RCC 7860 (cell line): Measurements from ENCODE around the gene CLDN12.

Experiments used
- DNase-seq: peaks from one replicate; pipeline ENCODE4 v3.0.0-alpha.2; 2015; ENCODE audit warnings: low spot score
- FAIRE-seq: peaks from 2 replicates; lab custom pipeline; 2012; peaks lifted over from hg19 to GRCh38; lab: Jason Lieb, UNC

Gene CLDN12

DNA sequence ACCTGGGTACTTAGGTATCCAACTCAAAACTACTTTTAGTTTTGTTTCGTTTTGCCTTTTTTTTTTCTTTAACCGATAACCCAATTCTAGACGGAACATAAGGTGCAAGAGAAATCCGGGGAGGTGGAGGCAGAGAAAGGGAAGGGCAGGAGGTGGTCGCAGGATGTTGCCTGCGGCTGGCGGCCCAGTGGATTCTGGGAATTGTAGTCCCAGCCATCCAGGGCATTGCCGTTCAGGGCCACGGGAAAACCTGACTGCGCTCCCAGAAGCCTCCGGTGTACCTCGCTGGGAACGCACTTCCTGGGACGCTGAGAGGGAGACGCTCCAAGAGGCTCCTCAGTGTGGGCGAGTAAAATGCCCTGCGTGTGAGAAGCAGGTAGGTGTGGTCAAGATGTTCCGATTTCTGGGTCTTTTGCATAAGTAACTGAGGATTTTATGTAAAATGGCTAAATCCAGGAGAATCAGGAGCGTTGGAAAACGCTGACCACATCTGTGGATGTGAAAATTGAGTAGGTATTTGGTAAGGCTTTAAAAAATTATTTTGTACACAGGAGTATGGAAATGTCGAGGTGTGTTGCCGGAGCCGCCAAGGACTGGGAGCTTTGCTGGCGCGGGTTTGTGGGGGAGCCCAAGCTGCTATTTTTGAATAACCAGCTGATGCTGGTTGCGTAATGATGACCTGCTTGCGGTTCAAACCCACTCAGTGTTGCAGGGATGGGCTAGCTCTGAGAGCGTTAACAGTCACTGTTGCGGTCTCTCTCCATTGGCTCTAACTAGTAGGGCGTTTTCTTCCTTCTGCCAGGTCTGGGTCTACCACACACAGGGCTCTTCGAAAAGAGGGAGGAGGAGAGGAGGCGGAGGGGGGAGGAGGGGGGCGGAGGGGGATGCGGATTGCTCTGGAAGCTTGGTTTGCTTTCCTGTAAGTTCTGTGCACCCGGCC lies at the start of gene CLDN12:
Gene CLDN12 (plus strand): TSS at position 288 of the 940 bp plus-strand sequence. CDS start 9,216 bp downstream, outside the sequence.
- peak; percentile 91 for FAIRE-seq
- peak; percentile 98 for DNase-seq

DNA sequence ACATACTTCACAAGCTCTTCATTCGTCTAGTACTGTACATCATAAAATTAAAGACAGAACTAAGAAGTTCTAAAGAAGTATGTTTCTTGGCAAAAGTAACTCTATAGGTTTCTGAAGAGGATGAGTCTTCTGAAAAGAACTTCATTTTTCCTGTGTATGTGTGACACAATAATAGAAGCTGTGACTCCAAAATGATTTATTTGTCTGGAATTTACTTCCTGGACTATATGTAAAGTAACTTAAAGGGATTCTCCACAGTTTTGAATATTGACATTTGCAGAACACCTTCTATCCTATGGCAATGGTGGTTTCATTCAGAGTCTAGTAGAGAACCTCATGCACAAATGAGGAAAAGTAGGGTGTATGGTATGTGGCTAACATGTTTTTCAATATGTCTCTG lies 19.8 kb upstream of the CLDN12 start:
- DNase-seq (peak; percentile 72), FAIRE-seq (peak; percentile 84)

DNA sequence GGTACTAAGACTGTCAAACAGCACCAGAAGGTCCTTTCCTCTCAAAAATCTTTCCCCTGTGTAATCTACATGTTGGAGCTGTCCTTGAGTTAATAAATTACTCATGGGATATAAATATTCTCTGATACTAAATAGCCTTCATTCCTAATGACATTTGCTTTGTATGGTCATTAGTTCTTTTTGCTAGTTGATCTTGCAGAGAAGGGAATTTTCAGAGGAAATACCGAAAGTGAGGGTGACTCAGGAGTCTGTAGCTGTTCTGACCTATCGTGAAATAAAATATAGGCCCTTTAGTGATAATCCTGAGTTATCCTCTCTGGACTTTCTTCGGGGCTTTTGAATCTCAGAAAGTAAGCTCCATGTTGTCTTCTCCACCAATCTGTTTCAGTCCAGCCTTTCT lies 19.4 kb upstream of the CLDN12 start:
- DNase-seq: peak; percentile 70
- FAIRE-seq: no peak

DNA sequence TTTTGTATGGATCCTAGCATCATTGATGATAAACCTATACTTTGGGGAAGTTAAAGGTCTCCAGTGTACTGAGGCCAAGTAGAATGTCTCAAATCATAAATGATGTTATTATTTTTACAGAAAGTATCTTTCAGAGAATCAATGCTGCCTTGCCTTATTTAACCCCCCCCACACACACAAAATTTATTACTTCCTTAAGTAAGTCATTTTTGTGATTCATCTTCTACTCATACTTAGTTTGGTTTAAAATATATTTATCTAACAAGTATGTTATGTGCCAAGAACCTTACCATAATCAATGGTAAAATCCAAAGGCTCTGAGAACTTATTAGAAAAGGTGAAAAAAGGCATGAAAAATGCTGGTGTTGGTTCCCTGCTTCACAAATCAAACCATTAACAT lies 18.8 kb upstream of the CLDN12 start:
- FAIRE-seq: peak; percentile 70
- no peak for DNase-seq

DNA sequence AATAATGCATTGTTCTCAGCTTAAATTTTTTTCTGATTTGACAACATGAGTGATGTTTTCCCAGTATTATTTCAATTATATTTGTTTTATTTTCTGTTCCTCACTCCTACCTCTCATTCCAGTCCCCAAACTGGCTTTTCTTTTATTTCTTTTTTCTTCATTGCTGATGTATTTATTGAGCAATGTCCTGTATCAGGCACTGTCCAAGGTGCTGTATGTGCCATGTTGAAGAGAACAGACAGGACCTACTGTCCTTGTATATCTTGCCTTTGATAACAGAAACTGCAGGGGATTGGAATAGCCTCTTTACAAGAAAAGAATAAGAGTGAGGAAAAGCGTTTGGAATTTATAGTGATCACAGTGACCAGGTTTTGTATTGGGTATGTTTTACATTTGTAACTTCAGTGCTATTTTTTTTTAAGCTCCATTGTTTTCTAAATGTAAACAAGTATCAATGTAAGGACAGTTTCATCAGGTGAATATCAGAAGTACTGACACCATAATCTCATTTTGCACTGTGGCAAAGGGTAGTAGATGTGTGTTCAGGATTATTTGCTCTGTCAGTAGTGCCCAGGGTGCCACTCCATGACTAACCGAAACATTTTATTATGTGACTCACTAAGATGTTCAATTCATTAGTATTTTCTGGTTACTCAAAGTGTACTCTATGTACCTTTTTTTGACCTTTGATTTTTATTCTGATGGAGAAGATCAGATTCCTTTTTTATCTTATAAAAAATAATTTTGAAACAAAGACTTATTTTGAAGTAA lies 15.6 kb upstream of the CLDN12 start:
- DNase-seq (no peak), FAIRE-seq (no peak)

DNA sequence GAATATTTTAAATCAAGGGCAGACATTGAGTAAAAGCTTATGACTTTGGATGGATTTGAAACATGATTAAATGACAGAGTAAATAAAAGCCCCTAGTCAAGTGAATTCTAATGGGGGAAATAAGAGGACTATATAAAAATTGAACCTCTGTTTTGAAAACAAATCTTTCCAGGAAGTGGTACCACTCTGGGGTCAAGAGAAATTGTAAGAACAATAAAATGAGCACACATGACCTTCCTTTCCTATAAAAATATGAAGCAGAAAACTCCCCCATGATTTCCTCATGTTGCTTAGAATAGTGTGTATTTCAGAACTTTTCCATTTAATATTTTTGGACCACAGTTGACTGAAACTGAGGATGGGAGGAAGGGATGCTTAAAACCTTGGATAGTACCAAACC lies 12.3 kb upstream of the CLDN12 start:
- FAIRE-seq (no peak), DNase-seq (no peak)

DNA sequence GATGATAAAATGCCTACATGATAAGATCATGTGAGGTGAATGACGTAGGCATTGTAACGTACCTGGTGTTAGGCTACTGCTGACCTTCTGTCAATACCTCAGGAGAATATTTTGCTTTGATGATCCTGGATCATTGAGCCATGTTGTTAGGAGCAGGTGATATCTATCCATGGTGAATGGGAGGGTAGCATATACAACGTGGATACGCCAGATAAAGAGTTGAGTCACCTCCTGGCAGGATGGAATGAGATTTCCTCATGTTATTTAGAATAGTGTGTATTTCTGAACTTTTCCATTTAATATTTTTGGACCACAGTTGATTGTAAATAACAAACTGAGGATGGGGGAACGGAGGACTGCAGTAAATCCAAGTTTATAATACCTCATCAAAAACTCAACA lies 11.8 kb upstream of the CLDN12 start:
- no peak for DNase-seq
- no peak for FAIRE-seq

DNA sequence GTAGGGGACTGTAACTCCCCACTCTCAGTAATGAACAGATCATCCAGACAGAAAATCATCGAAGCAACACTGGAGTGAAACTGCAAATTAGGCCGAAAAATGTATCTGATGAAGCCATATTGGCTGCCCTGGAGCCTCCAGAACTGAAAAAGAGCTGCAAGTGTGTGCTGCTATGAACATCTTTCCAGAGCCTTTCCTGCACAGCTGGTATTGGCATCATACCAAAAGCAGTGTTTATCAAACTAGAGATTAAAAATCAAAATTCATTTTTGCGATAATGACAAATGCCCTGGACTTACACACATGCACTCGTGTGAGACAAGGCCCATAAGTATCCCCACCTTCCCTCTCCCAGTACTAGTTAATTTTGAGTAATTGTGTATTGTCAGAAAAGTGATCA lies 6.8 kb upstream of the CLDN12 start:
- DNase-seq (no peak), FAIRE-seq (no peak)

DNA sequence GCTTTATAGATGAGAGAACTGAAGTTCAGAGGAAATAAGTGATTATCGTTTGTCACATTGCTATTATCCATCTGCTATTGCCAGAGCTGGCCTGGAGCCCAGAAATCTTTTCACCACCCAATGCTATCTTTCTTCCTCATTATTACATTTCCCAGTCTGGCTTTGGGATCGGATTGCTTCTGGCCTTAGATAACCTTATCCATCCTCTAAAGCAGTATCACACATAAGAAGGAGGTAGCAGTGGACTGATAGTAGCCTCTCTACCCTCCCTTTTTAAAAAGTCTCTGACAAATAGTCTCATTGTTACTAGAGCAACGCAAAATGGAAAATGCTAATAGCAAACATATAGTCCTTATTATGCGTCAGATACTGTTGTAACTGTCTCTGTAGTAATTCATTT lies 1.3 kb upstream of the CLDN12 start:
- FAIRE-seq: no peak
- no peak for DNase-seq

DNA sequence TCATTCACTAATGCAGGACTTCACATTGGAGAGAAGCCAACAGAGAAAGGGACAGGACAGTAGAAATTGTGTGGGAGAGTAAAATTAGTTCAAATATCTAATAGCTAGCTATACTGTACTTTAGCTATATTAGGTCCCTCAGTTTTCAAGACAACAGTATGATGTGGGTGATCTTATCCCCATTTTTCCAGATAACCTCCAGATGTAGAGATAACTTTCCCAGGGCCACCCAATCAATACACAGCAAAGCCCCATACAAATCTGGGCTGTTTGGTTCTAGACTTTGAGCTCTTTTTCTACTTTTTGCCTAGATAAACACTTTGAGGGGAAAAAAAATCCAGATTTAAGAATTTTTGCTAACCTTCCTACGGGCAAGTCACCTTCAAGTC lies 482 bp upstream of the CLDN12 start:
- FAIRE-seq: no peak
- no peak for DNase-seq

DNA sequence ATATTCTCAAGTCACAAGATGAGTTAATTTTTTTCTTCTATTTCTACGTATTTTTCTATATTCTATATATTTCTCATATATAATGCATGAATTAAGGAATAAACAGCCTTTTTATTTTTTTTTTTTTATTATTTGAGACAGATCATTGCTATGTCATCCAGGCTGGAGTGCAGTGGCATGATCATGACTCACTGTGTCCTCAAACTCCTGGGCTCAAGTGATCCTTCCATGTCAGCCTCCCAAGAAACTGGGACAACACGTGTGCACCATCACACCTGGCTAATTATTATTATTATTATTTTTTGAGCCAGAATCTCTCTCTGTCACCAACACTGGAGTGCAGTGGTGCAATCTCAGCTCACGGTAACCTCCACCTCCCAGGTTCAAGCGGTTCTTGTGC lies 1.5 kb downstream of the CLDN12 start:
- peak; percentile 46 for DNase-seq
- FAIRE-seq: peak; percentile 82

DNA sequence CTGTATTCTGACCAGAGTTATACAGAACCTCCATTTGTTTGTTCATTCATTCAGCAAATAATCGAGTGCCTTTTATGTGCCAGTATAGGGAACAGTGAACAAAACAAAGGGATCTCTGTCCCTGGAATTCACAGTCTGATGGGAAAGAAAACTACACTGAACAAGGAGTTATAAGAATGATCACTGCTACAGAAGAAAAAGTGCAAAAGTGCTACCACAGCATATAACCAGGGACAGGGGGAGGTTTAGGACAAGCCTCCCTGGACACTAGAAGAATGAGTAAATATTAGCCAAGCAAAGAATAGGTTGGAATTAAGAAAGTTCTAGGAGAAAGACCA lies 4.2 kb downstream of the CLDN12 start:
- no peak for FAIRE-seq
- no peak for DNase-seq

DNA sequence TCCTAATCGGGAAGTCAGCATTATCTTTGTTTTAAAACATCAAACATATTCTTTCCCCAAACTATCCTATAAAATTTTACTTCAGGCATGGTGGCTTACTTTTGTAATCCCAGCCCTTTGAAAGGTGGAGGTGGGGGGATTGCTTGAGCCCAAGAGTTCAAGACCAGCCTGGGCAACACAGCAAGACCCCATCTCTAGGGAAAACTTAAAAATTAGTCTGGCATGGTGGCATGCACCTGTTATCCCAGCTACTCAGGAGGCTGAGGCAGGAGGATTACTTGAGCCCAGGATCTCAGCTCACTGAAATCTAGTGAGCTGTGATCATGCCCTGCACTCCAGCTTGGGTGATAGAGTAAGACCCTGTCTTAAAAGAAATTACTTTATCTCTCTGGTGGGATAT lies 4.9 kb downstream of the CLDN12 start:
- DNase-seq (no peak), FAIRE-seq (no peak)

DNA sequence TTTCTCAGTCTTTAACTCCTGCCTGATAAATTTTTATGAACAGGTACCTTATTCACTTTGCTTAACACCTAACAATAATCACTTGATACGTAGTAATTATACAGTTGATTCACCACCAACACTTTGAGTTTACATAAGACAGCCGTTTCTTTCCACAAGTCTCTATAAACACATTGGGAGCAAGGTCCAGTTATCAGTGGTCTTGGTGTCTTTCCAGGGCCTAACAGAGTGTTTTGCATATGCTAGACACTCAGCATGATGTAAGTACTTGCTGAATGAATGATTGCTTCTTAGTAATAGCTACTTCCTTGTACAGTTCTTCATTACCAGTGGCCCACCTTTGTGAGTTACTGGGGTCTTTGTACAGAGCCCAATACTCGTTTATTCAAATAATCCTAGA lies 6.4 kb downstream of the CLDN12 start:
- no peak for DNase-seq
- no peak for FAIRE-seq

DNA sequence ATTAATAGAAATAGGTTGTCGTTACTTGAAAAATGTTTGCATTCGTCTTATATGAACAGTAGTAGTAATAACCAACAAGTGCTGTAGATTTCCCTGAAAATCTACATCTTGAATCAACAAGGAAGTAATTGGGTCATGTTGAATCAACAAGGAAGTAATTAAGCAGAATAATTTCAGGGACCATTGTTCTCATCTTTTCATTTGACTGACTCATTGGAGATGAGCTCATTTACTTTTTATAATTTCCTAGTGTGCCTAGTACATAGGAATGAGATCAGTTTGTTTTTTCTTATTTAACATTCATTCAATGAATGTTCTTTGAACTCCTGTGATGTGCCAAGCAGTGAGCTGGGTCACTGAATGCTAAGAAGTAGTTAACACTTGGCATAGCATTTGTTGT lies 8.2 kb downstream of the CLDN12 start:
- FAIRE-seq (no peak), DNase-seq (peak; percentile 11)

DNA sequence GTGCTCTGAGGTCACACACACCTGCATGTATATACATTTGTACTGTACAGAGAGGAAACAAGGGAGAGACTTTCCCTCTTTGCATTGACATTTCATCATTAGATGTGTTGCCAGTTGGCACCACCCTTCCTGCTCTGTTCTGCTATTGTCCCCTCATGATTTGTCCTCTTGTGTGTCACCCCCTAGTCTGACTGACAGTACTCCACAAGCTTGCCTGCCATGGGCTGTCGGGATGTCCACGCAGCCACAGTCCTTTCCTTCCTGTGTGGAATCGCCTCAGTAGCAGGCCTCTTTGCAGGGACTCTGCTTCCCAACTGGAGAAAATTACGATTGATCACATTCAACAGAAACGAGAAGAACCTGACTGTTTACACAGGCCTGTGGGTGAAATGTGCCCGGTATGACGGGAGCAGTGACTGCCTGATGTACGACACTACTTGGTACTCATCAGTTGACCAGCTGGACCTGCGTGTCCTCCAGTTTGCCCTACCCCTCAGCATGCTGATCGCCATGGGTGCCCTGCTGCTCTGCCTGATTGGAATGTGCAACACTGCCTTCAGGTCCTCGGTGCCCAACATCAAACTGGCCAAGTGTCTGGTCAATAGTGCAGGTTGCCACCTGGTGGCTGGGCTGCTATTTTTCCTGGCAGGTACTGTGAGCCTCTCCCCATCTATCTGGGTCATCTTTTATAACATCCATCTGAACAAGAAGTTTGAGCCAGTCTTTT lies 9.4 kb downstream of the CLDN12 start:
- FAIRE-seq: no peak
- peak; percentile 22 for DNase-seq

DNA sequence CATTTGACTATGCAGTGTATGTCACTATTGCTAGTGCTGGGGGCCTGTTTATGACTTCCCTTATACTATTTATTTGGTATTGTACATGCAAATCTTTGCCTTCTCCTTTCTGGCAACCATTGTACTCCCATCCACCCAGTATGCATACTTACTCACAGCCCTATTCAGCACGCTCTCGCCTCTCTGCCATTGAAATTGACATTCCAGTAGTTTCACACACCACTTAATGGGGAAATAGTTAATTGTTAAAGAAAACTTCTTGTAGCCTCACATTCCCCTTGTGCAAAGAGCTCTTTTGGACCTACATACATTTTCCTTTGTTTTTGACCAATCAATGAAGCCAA lies 9.9 kb downstream of the CLDN12 start:
- no peak for DNase-seq
- no peak for FAIRE-seq

DNA sequence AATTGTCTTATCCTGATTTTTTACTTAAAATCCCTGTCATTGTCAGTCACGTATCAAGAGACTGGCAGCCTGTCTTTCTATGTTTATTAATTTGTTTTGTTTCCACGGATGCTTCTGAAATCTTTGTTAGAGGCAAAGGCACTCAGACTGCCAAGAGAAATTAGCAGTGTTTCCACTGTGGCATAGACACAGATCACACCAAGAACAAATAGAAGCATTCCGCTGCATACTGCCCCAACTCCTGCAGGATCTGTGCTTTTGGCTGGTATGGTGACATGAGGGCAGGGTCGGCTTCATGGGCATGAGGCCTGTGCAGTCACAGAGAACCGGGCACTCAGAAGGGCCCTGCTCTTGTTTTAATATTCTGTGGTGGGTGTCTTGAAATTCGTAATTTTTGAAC lies 18.4 kb downstream of the CLDN12 start:
- no peak for FAIRE-seq
- no peak for DNase-seq

DNA sequence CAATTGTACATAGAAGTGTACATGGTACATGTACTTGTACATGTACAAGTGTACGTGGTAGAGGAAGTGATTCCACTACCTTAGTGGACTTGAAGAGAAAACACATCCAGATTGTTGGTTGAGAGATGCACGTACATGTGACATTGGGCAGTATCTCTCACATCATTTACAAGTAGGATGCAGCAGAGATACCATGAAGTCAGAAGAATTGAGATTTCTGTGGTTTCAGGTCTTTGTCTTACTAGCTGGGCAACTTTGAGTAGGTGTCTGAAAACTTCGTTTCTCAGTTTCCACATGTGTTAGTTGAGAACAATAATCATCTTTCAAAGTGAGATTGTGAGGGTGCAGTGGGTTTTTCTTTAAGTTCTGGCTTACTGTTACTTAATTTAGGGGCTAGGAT lies 21.5 kb downstream of the CLDN12 start:
- no peak for FAIRE-seq
- DNase-seq: no peak

DNA sequence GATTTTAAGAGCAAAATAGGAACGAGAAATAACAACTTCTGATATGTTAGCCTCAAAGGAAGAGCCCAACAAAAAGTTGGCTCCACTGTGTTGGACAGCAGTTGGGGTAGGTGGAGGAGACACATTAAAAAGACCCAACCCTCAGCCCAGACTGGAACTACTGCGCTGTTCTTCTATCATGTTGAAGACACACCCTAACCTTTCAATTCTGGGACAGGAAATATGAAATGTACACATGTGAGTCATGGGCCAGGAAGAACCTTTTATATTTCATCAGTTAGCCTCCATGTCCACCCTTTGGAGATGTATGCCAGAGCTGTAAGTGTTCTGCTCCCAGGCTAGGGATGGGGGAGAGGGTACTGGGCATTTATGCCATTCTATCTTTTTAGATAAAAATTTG lies 22.1 kb downstream of the CLDN12 start:
- DNase-seq (no peak), FAIRE-seq (no peak)

DNA sequence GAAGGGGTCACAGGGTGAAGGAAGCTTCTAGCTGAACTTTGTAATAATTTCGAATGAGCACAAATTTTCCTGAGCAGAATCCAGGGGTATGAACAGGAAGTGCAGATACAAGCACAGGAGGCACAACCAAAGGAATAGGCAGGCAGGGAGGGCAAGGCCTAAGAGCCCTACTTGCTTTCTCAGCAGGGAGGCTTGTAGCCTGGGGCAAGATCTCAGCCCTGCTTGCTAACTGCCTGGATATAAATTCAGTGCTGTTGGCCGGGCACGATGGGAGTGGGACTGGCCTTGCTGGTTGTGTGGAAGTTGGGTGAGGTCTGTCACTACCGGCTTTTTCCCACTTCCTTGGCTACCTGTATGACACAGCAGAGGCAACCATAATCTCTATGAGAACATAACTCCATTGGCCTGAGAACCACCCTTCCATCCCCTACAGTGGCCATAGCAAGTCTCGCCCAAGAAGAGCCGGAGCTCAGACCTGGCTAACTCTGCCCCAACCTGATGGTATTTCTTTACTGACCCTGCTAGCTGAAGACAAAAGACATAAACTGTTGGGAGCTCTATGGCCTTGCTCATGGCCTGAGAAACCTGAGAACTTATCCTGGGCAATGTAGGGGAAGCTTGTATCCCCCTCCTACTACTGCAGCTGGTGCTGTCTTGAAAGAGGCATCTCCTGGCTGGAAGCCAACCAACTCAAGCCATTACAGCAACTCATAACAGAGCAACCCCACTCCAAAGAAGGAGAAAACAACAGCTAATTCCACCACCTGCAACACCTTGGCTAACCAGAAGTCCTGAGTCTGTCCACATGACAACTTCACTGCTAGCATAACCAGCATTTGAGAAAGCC lies 27.6 kb downstream of the CLDN12 start:
- DNase-seq (no peak), FAIRE-seq (no peak)
